Activated T-cell treated with anti-CD3 and anti-CD28 coated beads, Interleukin-2, amount 50 U/mL, for 1 hour (primary cell): ENCODE results near the gene CECR2.
A peak's percentile ranks its signal among the peaks of the same experiment; 100 is the strongest.

Experiments used
- DNase-seq: peaks from one replicate; pipeline ENCODE4 v3.0.0-alpha.2; 2020

CECR2 gene

DNA sequence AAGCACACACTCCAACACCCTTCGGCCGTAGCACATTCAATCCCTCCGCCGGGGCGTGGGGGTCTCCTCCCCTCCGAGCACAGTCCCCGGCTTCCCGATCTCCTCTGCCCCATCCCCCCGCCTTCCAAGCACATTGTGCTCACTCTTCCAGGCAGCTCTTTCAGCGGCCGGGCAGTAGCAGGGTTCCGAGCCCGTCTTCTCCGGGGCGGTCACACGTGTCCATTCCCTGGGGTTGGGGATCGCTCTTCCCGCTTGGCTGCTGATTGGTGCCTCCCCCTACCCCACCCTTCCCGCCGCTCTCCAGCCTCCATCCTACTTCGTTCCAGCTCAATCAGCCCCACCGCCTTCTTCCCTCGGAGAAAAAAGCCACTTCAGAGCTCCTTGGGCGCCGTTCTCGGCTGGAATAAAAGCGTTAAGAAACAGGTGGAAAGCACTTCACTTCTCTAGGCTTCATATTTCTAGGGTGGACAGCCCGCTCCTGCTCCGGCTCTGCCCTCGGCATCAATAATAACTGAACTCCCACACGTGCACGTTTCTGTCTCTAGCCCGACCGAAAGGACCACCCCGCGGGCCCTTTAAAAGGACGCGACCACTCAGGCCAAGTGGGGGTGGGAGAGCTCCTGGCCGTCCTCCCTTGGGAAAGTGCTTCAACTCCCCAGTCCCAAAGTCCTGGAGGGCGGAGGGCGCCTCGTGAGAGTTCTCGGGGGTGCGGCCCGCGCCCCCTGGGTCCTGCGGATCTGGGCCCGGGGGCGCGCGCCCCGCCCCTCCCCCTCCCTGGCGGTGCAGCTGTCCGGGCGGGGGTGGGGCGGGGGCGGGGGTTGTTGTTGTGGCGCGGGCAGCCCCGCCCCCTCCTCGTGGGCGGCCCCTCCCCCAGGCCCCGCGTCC, 464 bp upstream of the CECR2 start:
- peak; percentile 21 for DNase-seq

DNA sequence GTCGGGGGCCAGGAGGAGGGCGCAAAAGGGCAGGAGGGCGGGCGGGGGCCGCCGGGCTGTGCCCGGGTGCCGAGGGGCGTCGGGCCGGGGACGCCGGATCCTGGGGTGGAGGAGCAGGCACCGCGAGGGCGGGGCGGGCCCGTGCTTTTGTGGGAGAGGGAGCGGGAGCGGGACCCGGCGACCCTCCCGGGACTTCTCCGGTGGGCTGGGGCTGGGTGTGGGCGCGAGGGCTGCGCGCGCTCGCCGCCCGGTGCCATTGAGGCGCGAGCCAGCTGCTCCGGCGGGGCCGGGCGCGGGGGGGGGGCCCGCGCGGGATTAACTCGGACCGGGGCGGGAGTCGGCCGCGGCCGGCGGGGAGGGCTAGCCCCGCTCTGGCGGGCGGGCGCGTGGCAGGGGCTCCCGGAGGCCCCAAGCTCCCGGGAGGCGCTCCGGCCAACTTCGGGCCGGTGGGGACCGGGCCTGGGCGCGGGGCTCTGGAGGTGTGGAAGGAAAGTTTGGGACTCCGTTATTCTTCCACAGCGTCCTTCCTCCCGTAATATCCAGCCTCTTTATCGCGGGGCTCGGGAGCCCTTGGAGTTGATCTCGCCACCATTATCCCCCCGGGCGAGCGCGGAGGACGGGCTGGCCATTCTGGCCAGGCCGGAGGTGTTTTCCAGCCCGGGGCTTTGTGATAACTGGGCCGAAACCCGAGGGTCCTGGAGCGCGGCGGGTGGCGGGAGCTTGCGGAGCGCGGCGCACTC, 936 bp downstream of the CECR2 start:
- no peak for DNase-seq

DNA sequence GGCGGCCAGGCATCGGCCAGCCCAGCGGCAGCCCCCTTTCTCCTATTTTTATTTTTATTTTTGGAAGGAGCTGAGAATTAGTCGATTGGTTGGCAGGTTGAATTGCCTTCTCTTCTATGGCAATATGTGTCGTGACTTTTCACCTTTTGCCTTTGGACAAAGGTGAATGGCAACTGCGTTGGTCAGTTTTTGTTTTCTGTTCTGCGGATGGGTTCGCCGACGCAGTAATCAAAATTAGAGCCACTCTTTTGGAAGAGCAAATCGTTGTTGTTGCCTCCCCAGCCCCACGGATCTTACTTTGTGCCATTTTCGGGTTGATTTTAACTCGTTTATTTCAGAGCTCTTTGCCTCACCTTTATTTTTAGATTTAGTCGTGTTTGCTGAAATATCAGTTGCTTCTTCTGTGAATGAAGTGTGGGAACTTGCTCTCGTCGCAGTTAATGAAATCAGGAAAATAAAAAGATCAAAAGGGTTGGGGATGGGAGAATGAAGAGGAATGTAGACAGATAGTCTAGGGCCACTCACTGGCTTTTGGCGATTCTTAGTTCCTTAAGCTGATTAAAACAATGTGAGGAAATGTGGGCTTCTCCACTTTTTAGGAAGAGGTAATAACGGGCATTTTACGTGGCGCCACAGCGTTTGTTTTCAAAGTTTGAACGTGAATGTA, 1.6 kb downstream of the CECR2 start:
- DNase-seq = no peak

DNA sequence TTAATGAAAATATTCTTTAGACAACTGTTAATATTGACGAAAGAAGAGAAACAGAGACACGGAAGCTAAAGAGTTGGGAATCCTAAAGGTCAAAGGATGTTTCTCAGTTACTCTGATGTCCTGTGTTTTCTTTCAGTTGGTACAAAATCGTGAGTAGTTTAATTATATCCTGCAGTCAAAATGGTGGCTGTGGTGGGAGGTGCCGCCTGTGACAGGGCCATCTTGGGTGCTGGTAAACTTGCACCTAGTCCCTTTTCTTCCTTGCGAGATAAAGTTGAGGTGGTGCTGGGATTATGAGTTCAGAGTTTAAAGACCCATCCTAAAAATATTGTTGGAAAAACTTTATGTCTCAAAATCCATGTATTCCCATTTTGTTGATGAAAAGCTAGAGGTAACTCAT, 2.2 kb downstream of the CECR2 start:
- no peak for DNase-seq

DNA sequence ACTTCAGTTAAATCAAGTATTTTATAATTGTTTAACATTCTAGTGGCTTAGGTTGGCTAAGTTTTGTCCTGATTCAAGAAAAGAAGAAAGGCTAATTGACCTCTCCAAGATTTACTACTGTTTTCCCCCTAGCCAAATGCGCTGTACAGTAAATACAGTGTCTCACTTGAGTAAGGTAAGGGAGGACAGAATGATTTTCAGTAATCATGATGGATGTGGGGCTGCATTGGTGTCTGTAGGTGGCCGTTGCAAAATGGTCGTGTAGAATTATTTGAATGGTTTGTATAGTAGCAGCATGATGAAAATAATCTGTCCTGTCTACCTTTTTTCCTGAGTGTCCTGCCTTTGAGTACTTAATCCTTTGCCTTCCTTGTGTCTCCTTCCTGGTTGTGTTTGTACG, 4.6 kb downstream of the CECR2 start:
- DNase-seq = no peak

DNA sequence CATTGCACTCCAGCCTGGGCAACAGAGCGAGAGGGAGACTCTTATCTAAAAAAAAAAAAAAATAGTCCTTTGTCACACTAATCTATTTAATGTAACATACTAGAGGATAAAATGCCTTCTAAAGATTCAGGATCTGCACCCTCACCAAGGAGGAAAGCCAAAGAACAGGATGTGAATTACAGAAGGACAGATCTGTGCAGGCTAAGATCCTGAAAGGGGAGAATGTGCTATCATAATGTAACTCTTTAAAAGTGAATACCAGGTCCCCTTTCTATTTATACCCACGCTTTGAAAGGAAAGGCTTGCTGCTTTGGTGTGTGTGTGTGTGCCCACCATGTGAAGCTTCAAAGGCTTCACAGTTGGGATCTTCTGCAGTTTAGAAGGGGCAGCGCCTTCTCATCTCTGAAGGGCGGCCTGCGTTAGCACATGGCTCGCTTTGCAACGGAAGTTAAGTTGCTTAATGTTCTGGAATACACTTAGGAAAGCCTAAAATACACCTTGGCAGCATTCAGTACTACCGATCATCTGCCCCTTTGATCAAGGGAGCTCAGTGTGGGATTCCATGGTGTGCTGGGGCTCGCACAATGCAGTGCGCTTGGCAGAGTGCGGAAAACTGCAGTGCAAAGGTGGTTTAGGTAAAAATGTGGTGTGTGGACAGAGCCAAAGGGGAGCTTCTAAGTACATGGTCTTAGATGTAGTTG, 6.8 kb downstream of the CECR2 start:
- no peak for DNase-seq

DNA sequence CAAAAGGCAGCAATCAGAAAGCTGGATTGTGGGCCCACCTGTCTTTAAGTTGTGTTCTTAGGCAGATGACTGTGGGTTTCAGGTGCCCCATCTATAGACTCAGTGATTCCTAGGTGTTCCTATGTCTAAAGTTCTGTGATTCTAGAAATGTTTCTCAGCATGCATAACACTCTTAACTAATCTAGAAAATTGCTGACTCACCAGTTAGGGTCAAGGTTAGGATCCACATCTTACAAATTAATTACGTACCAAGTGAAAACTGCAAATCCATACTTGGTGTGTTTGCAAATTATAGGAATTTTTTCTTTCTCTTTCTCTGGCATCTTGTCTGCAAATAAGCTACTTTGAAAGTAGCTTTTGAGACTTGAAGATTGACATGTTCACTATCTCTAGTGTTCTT, 7.7 kb downstream of the CECR2 start:
- no peak for DNase-seq

DNA sequence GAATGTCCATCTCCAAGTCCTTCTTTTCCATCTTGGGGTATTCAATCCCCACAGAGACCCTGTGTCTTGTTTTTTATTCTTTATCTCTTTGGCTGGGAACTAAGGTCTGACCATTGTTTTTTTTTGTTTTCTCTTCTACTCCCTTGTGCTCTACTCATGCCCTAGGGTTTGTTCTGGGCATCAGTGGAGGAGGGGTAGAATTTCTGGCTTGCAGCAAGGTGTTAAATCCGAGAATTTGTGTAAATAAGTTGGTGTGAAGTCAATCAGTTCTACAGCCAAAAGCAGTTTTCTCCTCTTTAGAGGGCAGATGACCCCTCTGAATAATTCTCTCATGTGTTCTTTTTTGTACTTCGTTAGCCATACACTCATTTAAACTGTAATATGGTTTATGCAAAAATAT, 10.7 kb downstream of the CECR2 start:
- no peak for DNase-seq

DNA sequence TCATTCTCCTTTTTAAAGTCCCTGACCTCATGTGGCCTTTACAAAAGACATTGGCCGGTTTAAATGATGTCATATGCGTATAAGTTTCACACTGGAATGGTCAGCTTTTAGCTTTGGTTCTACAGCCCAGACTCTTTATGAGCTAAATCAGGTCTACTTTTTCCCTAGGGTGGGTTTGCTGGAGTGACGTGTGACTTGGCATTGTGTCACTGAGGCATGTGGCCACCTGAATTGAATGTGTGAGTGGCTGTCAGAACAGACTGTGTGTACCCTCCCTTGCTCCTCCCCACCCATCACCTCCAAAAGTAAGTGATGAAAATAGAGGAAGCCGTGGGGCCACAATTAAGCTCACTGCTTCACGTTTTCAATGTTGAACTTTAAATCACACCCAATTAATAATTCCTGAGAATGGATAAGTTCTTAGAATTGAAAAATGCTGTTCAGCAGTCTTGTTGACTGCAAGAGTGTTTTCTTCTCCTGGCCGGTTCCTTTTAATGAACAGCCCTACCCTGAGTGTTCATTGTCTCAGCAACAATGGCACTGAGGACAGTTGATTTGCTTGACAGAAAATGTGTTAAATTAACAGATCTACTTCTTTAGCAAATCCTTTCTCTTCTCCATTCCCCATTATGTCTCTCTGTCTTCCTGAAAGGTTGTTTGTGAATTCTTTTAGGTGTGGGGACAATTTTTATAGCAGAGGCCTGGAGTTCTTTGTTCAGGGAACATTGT, 11.3 kb downstream of the CECR2 start:
- DNase-seq = no peak

DNA sequence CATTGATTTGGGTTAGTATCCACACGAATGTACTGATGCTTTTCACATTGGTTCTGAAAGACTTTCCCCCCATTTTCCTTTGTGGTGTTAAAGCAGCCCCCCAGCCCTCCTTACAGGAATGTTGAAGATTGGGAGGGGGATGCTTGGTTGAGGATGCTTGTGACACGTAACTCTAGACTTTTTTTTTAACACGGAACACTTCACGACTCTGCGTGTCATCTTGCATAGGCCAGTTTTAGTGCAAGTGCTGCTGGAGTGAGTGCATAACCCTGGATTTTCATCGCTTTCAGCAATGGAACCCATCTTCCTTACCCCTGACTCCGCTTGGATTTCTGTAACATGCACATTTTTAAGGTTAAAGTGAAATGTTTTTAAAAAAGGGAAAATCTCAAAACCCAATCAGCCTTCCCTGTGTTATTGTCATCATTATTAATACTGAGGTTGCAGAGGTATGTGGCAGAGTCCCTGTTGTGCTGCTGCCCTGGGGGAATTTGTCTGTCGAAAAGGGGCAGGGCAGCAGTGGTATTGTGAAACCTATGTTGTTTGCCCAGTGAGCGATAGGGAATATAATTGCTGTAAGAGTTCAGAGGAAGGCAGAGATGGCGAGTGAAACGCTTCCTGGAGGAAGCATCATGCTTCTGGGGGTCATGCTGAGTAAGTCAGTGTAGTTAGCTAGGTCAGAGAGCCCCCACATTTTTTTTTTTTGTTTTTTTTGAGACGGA, 12.1 kb downstream of the CECR2 start:
- no peak for DNase-seq

DNA sequence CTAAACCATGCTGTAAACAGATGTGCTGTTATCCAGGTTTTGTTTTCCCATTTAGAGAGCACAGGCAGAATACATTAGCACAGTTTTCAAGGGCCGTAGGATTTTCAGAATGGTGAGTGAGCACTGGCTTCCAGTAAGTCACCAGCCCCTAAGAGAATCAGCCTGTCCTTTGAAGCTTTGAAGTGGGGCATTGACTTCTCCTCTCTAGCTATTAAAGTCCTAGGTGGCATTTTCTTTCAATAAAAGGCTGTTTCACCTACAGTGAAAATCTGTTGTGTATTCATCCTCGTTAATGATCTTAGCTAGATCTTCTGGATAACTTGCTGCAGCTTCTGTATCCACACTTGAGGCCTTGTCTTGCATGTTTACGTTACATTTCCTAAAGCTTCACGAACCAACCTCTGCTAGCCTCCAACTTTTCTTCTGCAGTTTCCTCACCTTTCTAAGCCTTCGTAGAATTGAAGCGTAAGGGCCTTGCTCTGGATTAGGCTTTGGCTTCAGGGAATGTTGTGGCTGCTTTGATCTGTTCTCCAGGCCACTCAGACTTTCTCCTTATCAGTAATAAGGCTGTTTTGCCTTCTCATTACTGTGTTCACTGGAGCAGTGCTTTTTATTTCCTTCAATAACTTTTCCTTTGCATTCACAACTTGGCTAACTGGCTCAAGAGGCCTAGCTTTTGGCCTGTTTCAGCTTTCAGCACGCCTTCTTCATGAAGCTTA, 15.5 kb downstream of the CECR2 start:
- DNase-seq = no peak

DNA sequence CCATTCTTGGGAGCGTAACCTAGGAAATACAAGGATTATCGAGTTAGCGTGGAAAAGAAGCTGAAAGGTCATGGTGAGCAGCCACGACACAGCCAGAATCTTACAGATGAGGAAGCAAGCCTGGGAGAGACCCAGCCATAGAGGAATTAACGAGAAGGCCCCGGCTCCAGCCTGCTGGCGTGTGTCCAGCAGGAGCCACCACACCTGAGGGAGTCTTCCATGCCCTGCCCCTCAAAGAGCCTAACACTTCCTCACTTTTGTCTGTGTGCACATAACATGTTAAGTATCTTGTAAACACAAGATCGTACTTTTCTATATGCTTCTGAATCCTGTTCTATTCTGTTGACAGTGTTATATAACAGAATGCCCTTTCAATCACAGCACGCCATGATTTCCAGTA, 18.1 kb downstream of the CECR2 start:
- no peak for DNase-seq

DNA sequence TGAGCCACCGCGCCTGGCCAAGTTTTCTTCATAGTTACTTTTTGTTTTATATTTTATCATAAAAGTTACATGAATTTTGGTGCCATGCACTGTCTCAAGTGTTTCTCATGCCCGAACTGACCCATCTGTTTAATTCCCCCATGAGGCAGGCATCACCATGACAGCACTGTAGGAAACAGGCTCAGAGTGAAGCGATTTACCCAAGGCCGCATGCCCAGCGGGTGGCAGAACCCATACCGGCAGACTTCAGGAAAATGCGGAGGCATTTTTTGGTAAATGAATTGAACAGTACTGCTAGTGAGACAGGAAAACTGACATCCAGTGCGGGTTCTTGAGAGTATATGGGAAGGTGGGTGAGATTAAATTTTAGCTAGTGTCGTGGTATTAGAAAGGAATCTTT, 19.0 kb downstream of the CECR2 start:
- DNase-seq = no peak

DNA sequence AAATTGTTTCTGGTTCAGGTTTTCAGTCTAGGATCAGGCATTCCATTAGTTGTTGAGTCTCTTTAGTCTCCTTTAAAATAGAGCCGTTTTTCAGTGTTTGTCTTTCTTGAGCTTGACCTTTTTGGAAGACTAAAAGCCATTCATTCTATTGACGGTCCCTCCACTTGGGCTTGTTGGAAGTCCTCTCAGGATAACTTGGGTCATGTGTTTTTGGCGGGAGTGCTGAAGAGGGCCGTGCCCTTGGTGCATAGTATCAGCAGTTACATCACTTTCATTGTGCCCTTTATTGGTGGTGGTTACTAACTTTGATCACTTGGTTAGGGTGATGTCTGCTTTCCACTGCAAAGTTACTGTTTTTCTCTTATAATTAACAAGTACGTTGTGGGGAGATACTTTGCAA, 20.8 kb downstream of the CECR2 start:
- no peak for DNase-seq

DNA sequence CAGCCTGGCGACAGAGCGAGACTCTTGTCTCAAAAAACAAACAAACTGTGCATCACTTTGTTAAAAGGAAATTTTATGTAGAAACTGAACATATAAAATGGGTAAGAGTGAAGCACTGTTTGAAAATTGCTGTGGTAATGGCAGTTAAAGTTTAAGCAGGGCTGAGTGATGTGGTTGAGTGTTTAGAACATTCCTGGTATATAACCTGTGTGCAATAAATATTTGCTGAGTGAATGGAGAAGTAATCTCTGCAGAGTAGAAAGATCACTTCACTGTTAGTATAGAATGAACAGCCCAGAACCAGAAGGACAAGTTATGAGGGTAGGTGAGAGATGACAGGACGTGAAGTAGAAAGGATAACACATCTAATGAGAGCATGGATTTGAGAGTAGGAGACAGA, 27.3 kb downstream of the CECR2 start:
- DNase-seq = no peak

DNA sequence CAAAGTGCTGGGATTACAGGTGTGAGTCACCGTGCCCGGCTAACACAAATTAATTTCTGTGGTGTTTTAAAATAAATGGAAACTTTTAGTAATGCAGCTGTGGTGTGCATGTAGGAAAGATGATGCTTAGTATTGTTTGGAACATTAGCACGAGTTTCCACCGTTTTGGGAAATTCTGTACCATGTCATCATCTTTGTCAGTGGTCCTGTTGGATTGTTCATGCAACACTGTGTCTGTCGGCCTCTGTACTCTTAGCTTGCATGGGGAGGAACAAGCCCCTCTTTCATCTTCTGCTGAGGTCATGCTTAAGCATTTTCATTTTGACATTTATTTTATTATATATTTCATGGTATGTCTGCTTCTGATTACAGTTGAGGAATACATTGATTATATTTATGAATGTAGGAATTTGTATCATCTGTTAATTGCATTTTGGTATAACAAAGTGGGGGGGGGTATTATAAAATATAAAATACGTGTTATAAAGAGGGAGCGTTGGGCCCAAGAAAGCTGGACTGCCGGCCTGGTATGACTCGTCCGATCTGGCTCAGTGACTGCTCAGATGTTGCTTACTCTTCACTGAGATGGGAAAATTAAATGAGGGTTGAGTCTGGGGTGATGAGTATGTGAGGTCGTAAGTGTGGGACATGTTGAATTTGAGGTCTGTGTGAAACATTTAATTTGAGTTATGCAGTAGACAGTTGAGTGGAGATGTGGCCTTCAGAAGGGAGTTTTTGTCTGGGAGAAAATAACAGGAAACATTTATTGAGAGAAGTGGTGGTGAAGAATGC, 28.7 kb downstream of the CECR2 start:
- DNase-seq = no peak

DNA sequence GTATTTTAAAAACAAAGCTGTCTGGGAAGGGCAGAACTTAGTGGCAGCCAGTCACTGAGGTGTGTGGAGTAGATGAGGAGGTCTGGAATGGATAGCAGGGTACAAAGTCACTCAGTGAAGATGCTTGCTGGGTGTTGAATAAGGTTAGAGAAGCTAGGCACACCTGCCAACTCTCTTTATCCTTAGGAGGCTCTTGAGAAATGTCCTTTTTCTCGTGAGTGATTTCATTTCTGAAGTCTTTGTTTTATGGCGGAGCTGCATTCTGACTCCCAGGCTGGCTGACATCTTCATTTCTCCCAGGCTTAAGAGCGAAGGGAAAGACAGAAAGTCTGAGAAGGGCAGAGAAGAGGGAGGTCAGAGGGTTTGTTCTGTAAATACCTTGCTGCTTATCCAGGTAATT, 31.0 kb downstream of the CECR2 start:
- no peak for DNase-seq

DNA sequence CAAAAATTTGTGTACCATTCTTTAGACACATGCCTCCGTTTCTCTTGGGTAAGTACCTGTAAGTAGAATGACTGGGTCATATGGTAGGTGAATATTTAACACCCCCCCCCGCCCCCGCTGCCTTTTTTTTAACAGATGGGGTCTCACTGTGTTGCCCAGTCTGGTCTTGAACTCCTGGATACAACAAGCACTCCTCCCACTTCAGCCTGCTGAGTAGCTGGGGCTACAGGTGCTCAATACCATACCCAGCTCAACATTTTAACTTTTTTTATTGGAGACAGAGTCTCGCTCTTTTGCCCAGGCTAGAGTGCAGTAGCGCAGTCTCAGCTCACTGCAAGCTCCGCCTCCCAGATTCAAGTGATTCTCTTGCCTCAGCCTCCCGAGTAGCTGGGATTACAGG, 32.5 kb downstream of the CECR2 start:
- no peak for DNase-seq

DNA sequence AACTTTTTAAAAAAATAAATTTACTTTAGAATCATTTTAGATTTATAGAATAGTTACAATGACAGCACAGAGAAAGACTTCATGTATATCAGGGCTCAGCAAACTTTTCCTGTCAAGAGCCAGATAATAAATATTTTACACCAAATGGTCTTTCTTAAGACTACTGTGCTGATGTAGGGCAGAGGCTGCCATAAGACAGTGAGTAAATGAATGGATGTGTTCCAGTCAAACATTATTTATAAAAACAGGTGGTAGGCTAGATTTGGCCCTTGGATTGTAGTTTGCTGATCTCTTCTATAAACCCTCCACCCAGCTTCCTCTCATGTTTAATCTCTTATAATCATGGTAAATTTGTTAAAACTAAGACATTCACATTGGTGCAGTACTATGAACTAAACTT, 33.0 kb downstream of the CECR2 start:
- no peak for DNase-seq

DNA sequence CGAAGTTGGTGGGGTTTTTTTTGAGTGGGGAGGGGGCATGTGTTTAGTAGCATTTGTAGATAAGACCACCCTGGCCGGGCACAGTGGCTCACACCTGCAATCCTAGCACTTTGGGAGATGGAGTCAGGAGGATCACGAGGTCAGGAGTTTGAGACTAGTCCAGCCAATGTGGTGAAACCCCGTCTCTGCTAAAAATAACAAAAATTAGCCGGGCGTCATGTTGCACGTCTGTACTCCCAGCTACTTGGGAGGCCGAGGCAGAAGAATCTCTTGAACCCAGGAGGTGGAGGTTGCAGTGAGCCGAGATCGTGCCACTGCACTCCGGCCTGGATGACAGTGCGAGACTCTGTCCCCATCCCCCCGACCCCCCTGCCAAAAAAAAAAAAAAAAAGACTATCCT, 34.6 kb downstream of the CECR2 start:
- DNase-seq = no peak
